ENCODE results near the gene CCR3.

Gene CCR3

GRCh38 chr3:46266598-46266997, 24.3 kb downstream of the CCR3 start:
- in situ Hi-C loops (cut with MboI; ENCODE audit: low sequenced_read_pairs), result no loop called here

DNA sequence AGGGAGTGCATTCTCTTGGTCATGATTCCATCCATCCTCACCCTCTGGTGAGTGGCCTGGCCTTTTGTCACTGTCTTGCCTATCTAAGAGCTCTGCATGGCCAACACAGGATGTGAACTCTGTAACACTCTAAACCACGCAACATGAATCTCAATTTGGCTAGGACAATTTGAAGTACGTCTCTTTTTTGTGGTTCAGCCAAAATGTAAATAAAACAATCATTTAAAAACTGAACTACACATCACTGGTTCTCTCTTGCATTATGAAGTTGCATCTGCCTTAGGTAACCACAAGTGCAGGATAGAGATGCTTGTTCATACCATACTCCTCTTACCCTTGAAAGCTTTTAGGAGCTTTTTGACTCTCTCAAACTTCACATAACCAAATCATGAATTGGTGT, 27.3 kb downstream of the CCR3 start:
- in situ Hi-C loops (cut with MboI; ENCODE audit: low sequenced_read_pairs), result no loop called here

- in situ Hi-C loops (cut with MboI; ENCODE audit: low sequenced_read_pairs), result no loop called here
These were observed 28.2 kb downstream of the CCR3 start for GRCh38 chr3:46270474-46270873.

- in situ Hi-C loops (cut with MboI; ENCODE audit: low sequenced_read_pairs), result no loop called here
These were observed 29.0 kb downstream of the CCR3 start for GRCh38 chr3:46271209-46271745.

DNA sequence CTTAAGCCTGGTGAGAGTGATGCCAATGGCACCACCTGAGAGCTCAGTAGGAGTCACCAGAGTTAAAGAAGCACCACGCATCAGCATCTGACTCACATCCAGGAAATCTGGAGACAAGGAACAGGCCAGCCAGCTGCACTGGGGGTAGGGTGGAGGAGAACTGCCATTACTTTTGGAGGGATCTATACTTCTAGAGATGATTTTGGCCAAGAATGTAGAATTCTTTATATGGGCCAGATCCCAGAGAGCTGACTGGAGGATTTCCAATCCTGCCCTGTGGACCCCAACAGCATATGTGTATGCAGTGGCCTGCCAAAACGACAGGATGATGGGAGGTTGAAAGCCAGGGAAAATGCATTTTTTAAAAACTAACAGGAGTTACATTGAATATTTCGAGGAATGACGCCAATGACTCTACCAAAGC, 29.8 kb downstream of the CCR3 start:
- in situ Hi-C loops (cut with MboI; ENCODE audit: low sequenced_read_pairs), result no loop called here

DNA sequence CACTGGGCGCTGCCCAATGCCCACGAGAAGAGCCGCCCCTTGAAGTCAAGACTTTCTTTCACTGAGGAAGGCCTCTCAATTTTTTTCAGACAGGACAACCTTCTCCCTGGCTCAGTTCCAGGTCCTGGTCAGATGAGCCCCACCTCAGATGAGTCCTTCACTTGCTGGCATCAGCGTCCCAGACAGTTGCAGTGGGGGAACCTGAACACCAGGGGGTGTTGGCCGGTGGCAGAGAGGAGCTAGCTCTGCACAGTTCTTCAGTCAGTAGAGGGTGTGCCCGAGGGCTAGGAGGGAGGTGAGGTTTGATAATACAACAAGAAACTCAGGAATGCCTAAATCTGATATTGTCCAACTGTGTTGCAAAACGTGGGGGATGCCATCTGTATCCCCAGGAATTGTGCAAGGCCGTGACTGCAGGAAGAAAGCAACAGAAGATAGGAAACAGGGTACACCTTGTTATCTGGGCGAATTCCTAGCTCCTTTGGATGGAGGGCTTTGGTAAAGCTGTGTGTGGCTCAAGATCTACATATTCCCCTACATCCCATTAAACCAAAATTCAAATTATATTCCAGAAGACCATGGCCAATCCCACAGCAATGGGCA, 34.3 kb downstream of the CCR3 start:
- in situ Hi-C loops (cut with MboI; ENCODE audit: low sequenced_read_pairs), result no loop called here

DNA sequence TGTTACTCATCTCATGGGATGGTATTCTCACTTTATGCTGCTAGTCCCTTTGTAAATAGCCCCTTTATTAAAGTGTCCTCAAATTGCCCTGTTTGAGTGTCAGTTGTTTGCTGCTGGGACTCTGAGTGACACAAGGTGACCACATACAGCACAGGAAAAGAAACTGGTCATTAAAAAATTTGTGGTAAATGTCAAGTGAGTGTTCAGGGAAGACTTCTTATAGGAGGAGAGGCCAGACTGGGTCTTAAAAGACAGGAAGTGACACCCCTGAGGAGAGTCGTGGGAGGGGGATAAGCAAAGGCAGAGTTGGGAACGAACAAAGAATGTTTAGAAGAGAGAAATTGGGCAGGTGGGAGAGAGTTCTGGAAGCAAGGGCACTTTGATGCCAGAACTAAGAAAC, 35.2 kb downstream of the CCR3 start:
- in situ Hi-C loops (cut with MboI; ENCODE audit: low sequenced_read_pairs), result no loop called here

GRCh38 chr3:46278816-46279672, 36.8 kb downstream of the CCR3 start:
- in situ Hi-C loops (cut with MboI; ENCODE audit: low sequenced_read_pairs), result no loop called here

DNA sequence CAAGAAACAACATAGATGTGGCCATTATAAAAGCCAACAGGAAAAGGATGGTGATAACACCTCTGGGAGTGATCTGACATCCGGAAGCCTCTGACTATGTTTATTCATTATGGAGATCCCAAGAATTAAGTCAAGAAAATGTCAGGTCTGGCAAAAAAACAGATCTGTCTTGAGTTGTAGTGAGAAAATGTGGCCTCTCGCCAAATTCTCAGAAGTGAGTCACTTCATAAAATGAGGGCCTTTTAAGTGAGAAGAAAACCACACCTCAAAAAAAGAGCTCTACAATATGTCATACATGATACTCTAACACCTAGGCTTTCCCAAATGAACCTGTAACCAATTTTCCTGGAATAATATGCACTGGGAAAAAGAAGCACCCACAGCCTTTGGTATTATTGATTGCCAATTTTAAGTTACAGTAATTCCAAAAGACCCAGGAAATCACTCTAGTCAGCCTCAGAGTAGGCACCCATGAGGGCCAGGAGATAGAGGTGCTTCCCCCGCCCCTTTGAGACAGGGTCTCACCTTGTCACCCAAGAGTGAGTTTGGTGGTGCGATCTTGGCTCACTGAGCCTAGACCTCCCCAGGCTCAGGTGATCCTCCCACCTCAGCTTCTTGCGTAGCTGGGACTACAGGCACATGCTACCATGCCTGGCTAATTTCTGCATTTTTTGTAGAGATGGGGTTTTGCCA, 38.0 kb downstream of the CCR3 start:
- in situ Hi-C loops (cut with MboI; ENCODE audit: low sequenced_read_pairs), result no loop called here

GRCh38 chr3:46281551-46281950, 39.3 kb downstream of the CCR3 start:
- in situ Hi-C loops (cut with MboI; ENCODE audit: low sequenced_read_pairs), result no loop called here

GRCh38 chr3:46282041-46282440, 39.8 kb downstream of the CCR3 start:
- in situ Hi-C loops (cut with MboI; ENCODE audit: low sequenced_read_pairs), result no loop called here

DNA sequence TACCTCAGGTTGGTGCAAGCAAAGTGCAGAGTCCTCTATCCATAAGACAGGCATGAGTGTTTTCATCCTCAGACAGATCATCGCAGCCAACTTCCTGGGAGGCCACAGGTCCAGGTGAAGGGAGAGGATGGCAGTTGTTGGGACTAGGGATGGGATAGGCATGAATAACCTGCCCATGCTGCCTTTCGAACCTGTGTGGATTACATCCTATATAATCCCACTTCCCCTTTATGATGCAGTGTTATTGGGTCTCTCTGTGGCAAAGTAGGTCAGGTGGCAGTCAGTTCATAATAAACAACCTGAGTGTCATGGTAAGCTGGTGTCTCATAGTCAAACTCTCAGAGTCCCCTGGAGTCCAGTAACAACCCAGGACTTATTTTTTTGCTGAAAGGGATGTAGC, 40.4 kb downstream of the CCR3 start:
- in situ Hi-C loops (cut with MboI; ENCODE audit: low sequenced_read_pairs), result no loop called here

- in situ Hi-C loops (cut with MboI; ENCODE audit: low sequenced_read_pairs), result no loop called here
These were observed 41.7 kb downstream of the CCR3 start for GRCh38 chr3:46283881-46284450.

- in situ Hi-C loops (cut with MboI; ENCODE audit: low sequenced_read_pairs), result no loop called here
These were observed 42.9 kb downstream of the CCR3 start for GRCh38 chr3:46284981-46285683.

GRCh38 chr3:46285931-46286619, 43.8 kb downstream of the CCR3 start:
- in situ Hi-C loops (cut with MboI; ENCODE audit: low sequenced_read_pairs), result no loop called here

DNA sequence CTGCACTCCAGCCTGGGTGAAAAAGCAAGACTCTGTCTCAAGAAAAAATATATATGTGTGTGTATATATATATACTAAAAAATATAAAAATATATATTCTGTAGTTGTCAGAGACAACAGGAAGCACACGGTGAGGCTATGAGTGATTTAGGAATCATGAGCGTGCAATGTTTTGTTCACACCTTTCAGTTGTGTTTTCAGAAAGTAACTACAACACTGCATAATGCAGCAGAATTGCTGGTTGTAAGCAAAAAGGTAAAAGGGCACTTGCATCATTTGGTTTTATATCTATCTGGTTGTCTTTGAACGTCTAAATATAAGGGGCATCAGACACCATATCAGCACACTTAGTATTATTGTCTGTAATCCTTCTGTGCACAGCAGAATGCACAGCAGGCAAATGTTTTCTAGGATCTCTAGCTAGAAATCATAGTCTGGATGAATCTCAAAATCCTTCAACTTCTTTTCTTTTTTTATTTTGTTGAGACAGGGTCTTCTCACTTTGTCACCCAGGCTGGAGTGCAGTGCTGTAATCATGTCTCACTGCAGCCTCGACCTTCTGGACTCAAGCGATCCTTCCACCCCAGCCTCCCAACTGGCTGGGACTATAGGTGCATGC, 44.8 kb downstream of the CCR3 start:
- in situ Hi-C loops (cut with MboI; ENCODE audit: low sequenced_read_pairs), result no loop called here

GRCh38 chr3:46289551-46289950, 47.3 kb downstream of the CCR3 start:
- in situ Hi-C loops (cut with MboI; ENCODE audit: low sequenced_read_pairs), result no loop called here

- in situ Hi-C loops (cut with MboI; ENCODE audit: low sequenced_read_pairs), result loop anchor here (10.0 kb wide), 1 partner anchor 75 kb away; no protein-coding TSS in a partner anchor
These were observed 47.7 kb downstream of the CCR3 start for GRCh38 chr3:46289966-46290365.

DNA sequence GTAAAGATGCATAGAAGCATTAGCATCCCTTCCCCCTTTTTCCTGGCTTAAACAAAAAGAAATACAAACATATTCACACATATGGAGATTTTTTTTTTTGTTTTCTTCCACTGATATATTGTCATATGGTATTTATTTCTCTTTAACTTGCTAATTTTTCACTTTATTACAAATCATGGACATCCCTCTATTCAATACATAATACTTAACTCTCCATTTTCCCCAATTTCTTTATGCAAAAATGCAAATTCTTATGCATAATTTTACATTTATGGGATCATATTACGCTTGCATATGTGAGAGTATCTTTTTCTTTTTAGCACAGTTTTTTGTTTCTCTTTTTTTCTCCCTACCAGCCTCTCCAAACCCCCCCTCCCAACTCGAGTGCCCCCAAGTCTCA, 48.8 kb downstream of the CCR3 start:
- in situ Hi-C loops (cut with MboI; ENCODE audit: low sequenced_read_pairs), result loop anchor here (10.0 kb wide), 1 partner anchor 74 kb away; no protein-coding TSS in a partner anchor
